ENCODE measurements around the gene STK33. TPM values are rescaled to one million over a fixed set of nuclear protein-coding genes. Genes with fewer than 3 reads are reported as not detected.

Gene STK33
- polyA plus RNA-seq, 2 donors: 0.75 to 0.92 TPM

DNA sequence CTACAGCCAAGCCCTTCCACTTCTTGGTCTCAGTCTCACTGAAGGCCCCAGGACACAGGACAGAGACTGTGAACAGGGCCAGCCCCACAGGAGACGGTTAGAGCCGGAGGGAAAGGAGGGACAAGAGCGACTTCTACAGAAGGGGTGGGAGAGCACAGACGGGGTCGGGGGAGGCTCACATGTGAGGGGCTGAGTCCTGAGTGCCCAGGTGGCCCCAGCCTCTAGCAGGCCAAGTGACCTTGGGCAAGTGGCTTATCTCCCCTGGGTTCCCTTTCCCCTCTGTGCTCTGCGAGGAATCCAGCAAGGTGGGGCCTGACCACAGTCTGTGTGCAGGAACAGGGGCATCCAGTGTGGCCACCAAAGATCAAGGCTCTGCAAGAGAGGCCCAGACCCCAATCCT is 227.7 kb downstream of the STK33 start:
- no peak overlapping the region for H3K27ac ChIP-seq (ENCODE audit: low read depth in 2 of 2, low read length in 1 of 2)
- 85 to 92% methylated on average over 6 of the region's 6 CpGs for WGBS, 2 donors
- no peaks in the 10 kb centered on the region for H3K4me1 ChIP-seq (ENCODE audit: control insufficient read depth in 2 of 2, insufficient read depth in 2 of 2, low read length in 1 of 2)
- no peak overlapping the region for H3K4me3 ChIP-seq (ENCODE audit: low read depth in 1 of 2, low read length in 2 of 2)
- no peaks in the 10 kb centered on the region for H3K9me3 ChIP-seq (ENCODE audit: control insufficient read depth in 2 of 2, insufficient read depth in 1 of 2, low read depth in 1 of 2, low read length in 1 of 2)
- no peaks in the 10 kb centered on the region for H3K36me3 ChIP-seq (ENCODE audit: control insufficient read depth in 2 of 2, insufficient read depth in 2 of 2, low read length in 1 of 2)
- H3K27me3 ChIP-seq (ENCODE audit: control insufficient read depth in 1 of 2, insufficient read depth in 2 of 2, low read length in 2 of 2): no peaks in the 10 kb centered on the region

DNA sequence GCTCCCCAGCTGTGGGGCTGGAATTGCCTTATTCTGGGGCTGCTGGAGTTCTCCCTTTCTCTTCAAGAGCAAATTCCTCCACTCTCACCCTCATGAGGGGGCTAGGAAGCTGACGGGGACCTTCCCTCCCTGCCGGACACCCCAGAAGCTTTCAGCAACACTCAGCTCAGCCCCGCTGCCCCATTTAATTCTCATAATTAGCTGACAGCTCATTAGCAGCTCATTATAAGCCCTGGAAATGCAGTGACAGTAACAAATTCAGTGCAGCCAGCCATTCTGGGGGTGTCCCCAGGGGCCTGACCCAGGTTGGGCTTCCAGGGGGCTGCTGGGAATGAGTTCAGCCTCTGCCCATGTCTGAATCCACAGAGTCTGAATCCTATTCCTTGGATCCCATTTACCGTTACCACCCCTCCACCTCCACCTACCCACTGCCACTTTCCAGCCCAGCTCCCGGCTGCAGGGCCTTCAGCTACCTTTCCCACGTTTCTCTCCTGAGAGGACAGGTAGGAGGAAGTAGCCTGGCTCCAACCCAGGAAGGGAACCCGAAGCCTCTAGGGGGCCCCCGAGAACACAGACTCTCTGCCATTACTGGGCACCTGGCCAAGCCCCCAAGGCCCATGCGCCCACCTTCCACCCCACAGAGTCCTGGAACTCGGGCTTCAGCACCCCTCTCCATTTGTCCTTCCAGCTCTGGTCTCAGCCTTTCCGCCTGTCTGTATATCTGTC is 228.6 kb downstream of the STK33 start:
- no peak overlapping the region for H3K27ac ChIP-seq (ENCODE audit: low read depth in 2 of 2, low read length in 1 of 2)
- WGBS, 2 donors: 66 to 74% methylated on average over 11 of the region's 11 CpGs
- H3K9me3 ChIP-seq (ENCODE audit: control insufficient read depth in 2 of 2, insufficient read depth in 1 of 2, low read depth in 1 of 2, low read length in 1 of 2): no peaks in the 10 kb centered on the region
- H3K36me3 ChIP-seq (ENCODE audit: control insufficient read depth in 2 of 2, insufficient read depth in 2 of 2, low read length in 1 of 2): no peaks in the 10 kb centered on the region
- no peak overlapping the region for H3K4me3 ChIP-seq (ENCODE audit: low read depth in 1 of 2, low read length in 2 of 2)
- H3K4me1 ChIP-seq (ENCODE audit: control insufficient read depth in 2 of 2, insufficient read depth in 2 of 2, low read length in 1 of 2): no peaks in the 10 kb centered on the region
- no peaks in the 10 kb centered on the region for H3K27me3 ChIP-seq (ENCODE audit: control insufficient read depth in 1 of 2, insufficient read depth in 2 of 2, low read length in 2 of 2)

DNA sequence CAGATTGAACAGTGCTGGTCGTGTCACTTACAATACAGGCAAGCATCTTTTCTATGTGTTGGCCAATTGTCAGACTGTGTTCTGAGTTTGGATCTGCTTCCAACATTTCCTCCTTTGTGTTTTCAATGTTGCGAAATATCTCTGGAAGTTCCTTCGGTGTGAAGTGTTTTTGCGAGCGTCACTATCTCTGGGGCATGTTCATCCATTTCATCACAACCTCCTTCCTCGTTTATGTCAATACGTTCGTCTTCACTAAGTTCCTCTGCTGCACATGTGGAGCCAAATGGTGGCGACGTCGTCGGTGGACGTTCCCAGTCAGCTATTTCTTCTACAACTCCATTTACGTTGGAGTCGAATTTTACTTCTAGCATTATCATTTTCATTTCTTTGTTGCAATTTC is 230.1 kb downstream of the STK33 start:
- Histone ChIP-seq H3K27me3 (ENCODE audit: control insufficient read depth in 1 of 2, insufficient read depth in 2 of 2, low read length in 2 of 2) (no peaks in the 10 kb centered on the region), H3K27ac (ENCODE audit: low read depth in 2 of 2, low read length in 1 of 2) (no peak overlapping the region), H3K4me3 (ENCODE audit: low read depth in 1 of 2, low read length in 2 of 2) (no peak overlapping the region), H3K4me1 (ENCODE audit: control insufficient read depth in 2 of 2, insufficient read depth in 2 of 2, low read length in 1 of 2) (no peaks in the 10 kb centered on the region), H3K9me3 (ENCODE audit: control insufficient read depth in 2 of 2, insufficient read depth in 1 of 2, low read depth in 1 of 2, low read length in 1 of 2) (no peaks in the 10 kb centered on the region), H3K36me3 (ENCODE audit: control insufficient read depth in 2 of 2, insufficient read depth in 2 of 2, low read length in 1 of 2) (no peaks in the 10 kb centered on the region)
- WGBS, 2 donors: 55 to 64% methylated on average over 15 of the region's 15 CpGs

DNA sequence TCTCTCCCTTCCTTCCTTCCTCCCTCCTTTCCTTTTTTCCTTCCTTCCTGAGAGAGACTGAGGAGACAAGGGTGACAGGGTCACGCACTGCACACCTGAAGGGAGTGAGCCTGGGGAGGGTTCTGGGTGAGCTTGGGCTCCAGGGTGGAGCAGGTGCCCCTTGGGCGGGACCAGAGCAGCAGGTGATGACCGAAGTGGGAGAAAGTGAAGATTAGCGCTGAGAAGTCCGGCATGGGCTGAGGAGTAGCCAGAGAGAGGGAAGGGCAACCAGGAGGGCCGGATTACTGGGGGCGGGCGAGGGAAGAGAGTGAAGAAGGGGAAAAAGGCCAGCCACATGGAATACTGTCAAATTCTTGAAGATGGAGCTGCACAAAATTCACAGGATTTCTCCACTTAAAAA is 231.1 kb downstream of the STK33 start:
- WGBS, 2 donors: 73 to 82% methylated on average over 8 of the region's 8 CpGs
- no peak overlapping the region for H3K4me3 ChIP-seq (ENCODE audit: low read depth in 1 of 2, low read length in 2 of 2)
- no peaks in the 10 kb centered on the region for H3K36me3 ChIP-seq (ENCODE audit: control insufficient read depth in 2 of 2, insufficient read depth in 2 of 2, low read length in 1 of 2)
- H3K27me3 ChIP-seq (ENCODE audit: control insufficient read depth in 1 of 2, insufficient read depth in 2 of 2, low read length in 2 of 2): no peaks in the 10 kb centered on the region
- H3K4me1 ChIP-seq (ENCODE audit: control insufficient read depth in 2 of 2, insufficient read depth in 2 of 2, low read length in 1 of 2): no peaks in the 10 kb centered on the region
- H3K9me3 ChIP-seq (ENCODE audit: control insufficient read depth in 2 of 2, insufficient read depth in 1 of 2, low read depth in 1 of 2, low read length in 1 of 2): no peaks in the 10 kb centered on the region
- no peak overlapping the region for H3K27ac ChIP-seq (ENCODE audit: low read depth in 2 of 2, low read length in 1 of 2)

DNA sequence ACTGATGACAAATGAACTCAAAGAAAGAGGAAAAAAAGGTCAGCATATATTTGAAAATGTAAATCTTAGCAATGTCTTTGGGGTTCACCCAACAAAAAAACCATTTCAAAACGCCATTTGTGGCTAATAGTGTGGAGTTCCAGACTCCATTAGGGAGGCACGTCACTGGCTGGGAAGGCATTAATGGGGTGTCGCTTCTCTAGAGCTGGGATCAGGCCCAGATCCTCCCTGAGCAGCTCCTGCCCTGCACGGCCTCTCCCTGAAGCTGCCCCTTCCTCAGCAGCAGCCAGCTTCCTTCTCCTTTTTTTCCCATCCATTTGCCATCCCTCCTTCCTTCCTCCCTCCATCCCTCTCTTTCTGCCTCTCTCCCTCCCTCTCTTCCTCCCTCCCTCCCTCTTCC is 231.5 kb downstream of the STK33 start:
- H3K9me3 ChIP-seq (ENCODE audit: control insufficient read depth in 2 of 2, insufficient read depth in 1 of 2, low read depth in 1 of 2, low read length in 1 of 2): no peaks in the 10 kb centered on the region
- H3K27ac ChIP-seq (ENCODE audit: low read depth in 2 of 2, low read length in 1 of 2): no peak overlapping the region
- no peaks in the 10 kb centered on the region for H3K36me3 ChIP-seq (ENCODE audit: control insufficient read depth in 2 of 2, insufficient read depth in 2 of 2, low read length in 1 of 2)
- no peak overlapping the region for H3K4me3 ChIP-seq (ENCODE audit: low read depth in 1 of 2, low read length in 2 of 2)
- 66 to 77% methylated on average over 4 of the region's 4 CpGs for WGBS, 2 donors
- no peaks in the 10 kb centered on the region for H3K4me1 ChIP-seq (ENCODE audit: control insufficient read depth in 2 of 2, insufficient read depth in 2 of 2, low read length in 1 of 2)
- H3K27me3 ChIP-seq (ENCODE audit: control insufficient read depth in 1 of 2, insufficient read depth in 2 of 2, low read length in 2 of 2): no peaks in the 10 kb centered on the region

DNA sequence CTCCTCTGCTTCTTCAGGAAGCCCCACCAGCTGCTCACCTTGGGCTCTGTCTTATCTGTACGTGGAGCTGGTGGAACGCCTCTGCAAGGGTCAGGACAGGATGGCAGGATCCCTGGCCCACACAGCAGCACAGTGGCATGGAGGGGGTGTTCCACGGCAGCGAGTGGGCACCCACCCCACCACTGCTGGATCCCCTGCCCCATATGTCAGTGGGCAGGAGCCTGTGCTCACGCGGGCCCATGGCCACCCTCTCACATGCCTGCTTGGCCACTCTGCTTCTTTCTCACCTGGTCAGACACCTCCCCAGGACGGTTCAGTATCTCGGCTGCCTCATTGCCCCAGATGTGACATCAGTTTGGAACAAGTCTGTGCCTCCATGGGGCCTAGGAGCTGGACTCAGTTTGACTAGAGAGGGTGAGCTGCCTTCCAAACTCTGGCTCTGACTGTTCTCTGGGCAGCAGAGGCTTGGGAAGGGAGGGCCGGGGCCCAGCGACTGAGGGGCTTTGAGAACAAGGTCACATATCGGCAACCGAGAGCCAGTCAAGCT is 232.3 kb downstream of the STK33 start:
- Histone ChIP-seq H3K27me3 (ENCODE audit: control insufficient read depth in 1 of 2, insufficient read depth in 2 of 2, low read length in 2 of 2) (no peaks in the 10 kb centered on the region), H3K4me3 (ENCODE audit: low read depth in 1 of 2, low read length in 2 of 2) (no peak overlapping the region), H3K4me1 (ENCODE audit: control insufficient read depth in 2 of 2, insufficient read depth in 2 of 2, low read length in 1 of 2) (peaks cover 0 to 5% of the 10 kb centered on the region in 2 donors), H3K27ac (ENCODE audit: low read depth in 2 of 2, low read length in 1 of 2) (no peak overlapping the region), H3K9me3 (ENCODE audit: control insufficient read depth in 2 of 2, insufficient read depth in 1 of 2, low read depth in 1 of 2, low read length in 1 of 2) (no peaks in the 10 kb centered on the region), H3K36me3 (ENCODE audit: control insufficient read depth in 2 of 2, insufficient read depth in 2 of 2, low read length in 1 of 2) (no peaks in the 10 kb centered on the region)
- 94% methylated on average over 12 of the region's 12 CpGs for WGBS, 2 donors

DNA sequence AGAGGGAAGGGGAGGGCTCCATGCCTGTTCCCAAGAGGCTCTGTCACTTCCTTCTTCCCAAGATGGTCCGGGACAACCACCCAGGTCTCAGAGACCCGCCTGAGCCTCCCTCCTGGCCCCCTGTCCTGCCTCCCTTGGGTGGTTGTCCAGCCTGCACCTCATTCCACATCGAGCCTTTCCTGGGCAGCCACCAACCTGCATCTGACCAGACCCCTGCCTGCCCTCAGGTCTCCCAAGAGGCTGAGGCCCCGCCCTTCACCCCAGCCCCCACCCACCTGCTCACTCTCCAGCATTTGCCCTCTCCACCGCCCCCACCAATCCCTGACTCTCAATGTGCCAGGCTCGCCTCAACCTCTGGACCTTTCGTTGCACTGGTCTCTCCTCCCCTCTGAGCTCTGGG is 232.8 kb downstream of the STK33 start:
- Histone ChIP-seq H3K36me3 (ENCODE audit: control insufficient read depth in 2 of 2, insufficient read depth in 2 of 2, low read length in 1 of 2) (no peaks in the 10 kb centered on the region), H3K4me1 (ENCODE audit: control insufficient read depth in 2 of 2, insufficient read depth in 2 of 2, low read length in 1 of 2) (peaks cover 0 to 7% of the 10 kb centered on the region in 2 donors), H3K27ac (ENCODE audit: low read depth in 2 of 2, low read length in 1 of 2) (no peak overlapping the region), H3K4me3 (ENCODE audit: low read depth in 1 of 2, low read length in 2 of 2) (no peak overlapping the region), H3K27me3 (ENCODE audit: control insufficient read depth in 1 of 2, insufficient read depth in 2 of 2, low read length in 2 of 2) (no peaks in the 10 kb centered on the region), H3K9me3 (ENCODE audit: control insufficient read depth in 2 of 2, insufficient read depth in 1 of 2, low read depth in 1 of 2, low read length in 1 of 2) (no peaks in the 10 kb centered on the region)
- WGBS, 2 donors: 91 to 92% methylated on average over 7 of the region's 7 CpGs

DNA sequence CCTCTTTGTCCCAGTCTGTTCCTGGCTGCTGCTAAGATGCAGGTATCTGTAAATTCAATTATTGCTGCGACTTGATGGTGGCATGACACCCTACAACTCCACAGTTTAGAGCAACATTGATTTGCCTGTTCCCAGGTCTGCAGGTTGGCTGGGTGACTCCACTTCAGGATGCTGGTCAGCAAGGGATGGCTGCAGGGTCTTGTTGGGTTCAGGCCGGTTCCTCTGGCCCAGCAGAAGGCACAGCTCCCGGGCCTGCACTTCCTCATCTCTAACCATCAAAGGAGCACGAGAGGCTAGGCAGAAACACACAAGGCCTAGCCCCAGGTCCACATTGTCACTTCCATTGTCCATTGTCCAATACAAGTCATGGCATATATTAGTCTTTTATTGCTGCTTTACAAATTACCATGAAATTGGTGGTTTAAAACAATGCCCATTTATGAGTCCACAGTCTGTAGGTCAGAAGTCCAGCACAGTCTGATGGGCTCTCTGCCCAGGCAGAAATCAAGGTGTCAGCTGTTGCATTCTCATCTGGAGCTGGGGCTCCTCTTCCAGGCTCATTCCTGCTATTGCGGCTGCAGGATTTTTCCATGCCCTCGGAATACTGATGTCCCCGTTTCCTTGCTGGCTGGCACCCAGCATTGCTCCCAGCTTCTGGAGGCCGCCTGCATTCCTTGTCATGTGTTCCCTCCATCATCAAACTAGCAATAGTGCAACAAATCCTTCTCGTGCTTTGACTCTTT is 233.8 kb downstream of the STK33 start:
- WGBS, 2 donors: 73 to 84% methylated on average over 9 of the region's 9 CpGs
- Histone ChIP-seq H3K4me3 (ENCODE audit: low read depth in 1 of 2, low read length in 2 of 2) (no peak overlapping the region), H3K9me3 (ENCODE audit: control insufficient read depth in 2 of 2, insufficient read depth in 1 of 2, low read depth in 1 of 2, low read length in 1 of 2) (no peaks in the 10 kb centered on the region)

DNA sequence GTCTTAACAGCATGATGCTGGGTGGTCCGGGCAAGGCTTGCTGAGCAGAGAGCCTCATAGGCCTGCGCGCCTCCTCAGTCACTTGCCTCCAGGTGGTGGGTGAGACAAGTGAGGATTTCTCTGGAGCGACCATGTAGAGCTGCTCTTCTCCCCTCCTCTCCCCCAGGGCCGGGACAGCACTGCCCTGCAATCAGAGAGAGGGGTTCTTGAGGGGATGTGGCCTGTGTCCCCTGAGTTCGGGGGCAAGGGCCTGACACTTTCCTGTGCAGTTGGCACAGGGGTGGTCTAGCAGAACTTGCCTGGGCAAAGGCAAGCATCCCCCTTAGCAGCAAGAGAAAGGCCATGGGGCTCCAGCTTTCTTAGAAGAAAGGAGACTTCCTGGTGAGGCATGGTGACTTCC is 234.5 kb downstream of the STK33 start:
- no peaks in the 10 kb centered on the region for H3K27me3 ChIP-seq (ENCODE audit: control insufficient read depth in 1 of 2, insufficient read depth in 2 of 2, low read length in 2 of 2)
- 90 to 92% methylated on average over 6 of the region's 6 CpGs for WGBS, 2 donors
- H3K36me3 ChIP-seq (ENCODE audit: control insufficient read depth in 2 of 2, insufficient read depth in 2 of 2, low read length in 1 of 2): no peaks in the 10 kb centered on the region
- no peak overlapping the region for H3K27ac ChIP-seq (ENCODE audit: low read depth in 2 of 2, low read length in 1 of 2)
- no peaks in the 10 kb centered on the region for H3K9me3 ChIP-seq (ENCODE audit: control insufficient read depth in 2 of 2, insufficient read depth in 1 of 2, low read depth in 1 of 2, low read length in 1 of 2)
- H3K4me1 ChIP-seq (ENCODE audit: control insufficient read depth in 2 of 2, insufficient read depth in 2 of 2, low read length in 1 of 2): peaks cover 0 to 24% of the 10 kb centered on the region in 2 donors
- H3K4me3 ChIP-seq (ENCODE audit: low read depth in 1 of 2, low read length in 2 of 2): no peak overlapping the region

More for the DNA sequence above, 233.8 kb downstream of the STK33 start:
- H3K27ac ChIP-seq (ENCODE audit: low read depth in 2 of 2, low read length in 1 of 2): no peak overlapping the region
- peaks cover 0 to 17% of the 10 kb centered on the region in 2 donors for H3K4me1 ChIP-seq (ENCODE audit: control insufficient read depth in 2 of 2, insufficient read depth in 2 of 2, low read length in 1 of 2)
- H3K36me3 ChIP-seq (ENCODE audit: control insufficient read depth in 2 of 2, insufficient read depth in 2 of 2, low read length in 1 of 2): no peaks in the 10 kb centered on the region
- no peaks in the 10 kb centered on the region for H3K27me3 ChIP-seq (ENCODE audit: control insufficient read depth in 1 of 2, insufficient read depth in 2 of 2, low read length in 2 of 2)
